SKM-1 (cell line): Measurements from ENCODE around the gene NFE2L2.
"Not testable (repeated sequence)": the region's sequence is repeated elsewhere in the genome, so short reads cannot be mapped to it uniquely, and the experiment has no call there.

Source experiments
- DNase-seq: peaks from one replicate; lab custom pipeline; 2025; ENCODE audit not compliant: unreplicated experiment; lab: John Stamatoyannopoulos, UW

Gene NFE2L2

DNA sequence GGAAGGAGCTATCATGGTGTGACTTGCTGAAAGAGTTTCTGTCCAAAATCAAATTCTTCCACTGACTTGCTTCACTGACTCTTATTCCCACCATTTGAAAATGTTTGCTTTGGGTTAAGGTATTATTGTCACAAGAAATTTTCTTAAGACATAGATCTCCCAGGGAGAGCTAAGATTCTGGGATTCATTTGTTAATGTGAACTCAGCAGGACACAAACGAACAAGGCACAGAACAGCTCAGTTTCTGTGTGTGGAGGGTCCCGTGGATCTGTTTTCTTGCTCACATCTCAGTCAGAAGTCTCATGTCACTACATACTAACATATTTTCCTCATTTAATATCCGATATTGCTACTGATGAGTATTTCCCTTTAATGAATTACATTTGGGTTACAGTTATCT, 60.1 kb downstream of the NFE2L2 start:
- DNase-seq, result no peak

DNA sequence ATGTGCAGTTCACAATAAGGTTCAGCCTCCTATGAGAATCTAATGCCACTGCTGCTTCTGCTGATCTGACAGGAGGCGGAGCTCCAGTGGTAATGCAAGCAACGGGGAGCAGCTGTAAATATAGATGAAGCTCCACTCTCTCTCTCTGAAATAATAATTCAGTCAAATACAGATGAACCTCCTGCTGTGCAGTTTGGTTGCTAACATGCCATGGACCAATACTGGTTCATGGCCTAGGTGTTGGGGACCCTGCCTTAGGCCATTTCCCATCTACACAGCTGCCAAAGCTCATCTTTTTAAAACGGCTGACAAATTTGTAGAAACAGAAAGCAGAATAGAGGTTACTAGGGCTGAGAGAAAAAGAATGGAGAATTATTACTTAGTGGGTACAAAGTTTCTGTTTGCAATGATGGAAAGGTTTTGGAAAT, 62.6 kb downstream of the NFE2L2 start:
- no peak for DNase-seq

DNA sequence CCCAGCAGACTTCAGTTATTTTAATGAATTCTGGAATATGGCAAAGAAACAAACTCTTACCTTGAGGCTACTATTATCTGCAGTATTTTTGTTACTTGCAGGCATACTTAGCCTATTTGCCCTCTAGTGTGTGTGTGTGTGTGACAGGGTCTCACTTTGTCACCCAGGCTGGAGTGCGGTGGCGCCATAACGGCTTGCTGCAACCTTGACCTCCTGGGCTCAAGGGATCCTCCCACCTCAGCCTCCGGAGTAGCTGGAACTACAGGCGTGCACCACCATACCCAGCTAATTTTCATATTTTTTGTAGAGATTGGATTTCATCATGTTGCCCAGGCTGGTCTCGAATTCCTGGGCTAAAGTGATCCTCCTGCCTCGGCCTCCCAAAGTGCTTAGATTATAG, 64.1 kb downstream of the NFE2L2 start:
- DNase-seq, result not testable (repeated sequence)

- DNase-seq, result no peak
These were observed 69.3 kb downstream of the NFE2L2 start for GRCh38 chr2:177195194-177195593.

- no peak for DNase-seq
These were observed 71.3 kb downstream of the NFE2L2 start for GRCh38 chr2:177193240-177193639.

GRCh38 chr2:177192788-177193187, 71.7 kb downstream of the NFE2L2 start:
- no peak for DNase-seq

DNA sequence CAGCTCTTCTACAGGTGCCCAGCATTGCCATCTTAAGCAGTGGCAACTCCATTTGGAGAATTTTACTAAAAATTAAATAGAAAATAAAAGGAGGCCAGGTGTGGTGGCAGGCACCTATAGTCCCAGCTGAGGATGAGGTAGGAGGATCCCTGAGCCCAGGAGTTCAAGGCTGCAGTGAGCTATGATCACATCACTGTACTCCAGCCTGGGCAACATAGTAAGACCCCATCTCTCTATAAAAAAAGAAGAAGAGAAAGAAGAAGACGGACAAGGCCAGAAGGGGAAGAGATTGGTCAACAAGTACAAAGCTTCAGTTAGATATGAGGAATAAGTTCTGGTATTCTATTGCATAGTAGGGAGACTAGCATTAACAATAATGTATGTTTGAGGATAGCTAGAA, 73.6 kb downstream of the NFE2L2 start:
- no peak for DNase-seq

GRCh38 chr2:177188482-177189469, 75.8 kb downstream of the NFE2L2 start:
- no peak for DNase-seq

- DNase-seq, result peak; percentile 53
These were observed 76.8 kb downstream of the NFE2L2 start for GRCh38 chr2:177187631-177188312.

DNA sequence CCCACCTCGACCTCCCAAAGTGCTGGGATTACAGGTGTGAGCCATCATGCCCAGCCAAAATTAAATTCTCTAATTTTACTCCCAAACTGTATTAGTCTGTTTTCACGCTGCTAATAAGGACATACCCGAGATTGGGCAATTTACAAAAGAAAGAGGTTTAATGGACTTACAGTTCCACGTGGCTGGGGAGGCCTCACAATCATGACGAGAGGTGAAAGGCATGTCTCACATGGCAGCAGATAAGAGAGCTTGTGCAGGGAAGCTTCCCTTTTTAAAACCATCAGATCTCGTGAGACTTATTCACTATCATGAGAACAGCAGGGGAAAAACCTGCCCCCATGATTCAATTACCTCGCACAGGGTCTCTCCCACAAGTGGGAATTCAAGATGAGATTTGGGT, 78.5 kb downstream of the NFE2L2 start:
- not testable (repeated sequence) for DNase-seq

GRCh38 chr2:177184606-177185005, 79.9 kb downstream of the NFE2L2 start:
- no peak for DNase-seq

DNA sequence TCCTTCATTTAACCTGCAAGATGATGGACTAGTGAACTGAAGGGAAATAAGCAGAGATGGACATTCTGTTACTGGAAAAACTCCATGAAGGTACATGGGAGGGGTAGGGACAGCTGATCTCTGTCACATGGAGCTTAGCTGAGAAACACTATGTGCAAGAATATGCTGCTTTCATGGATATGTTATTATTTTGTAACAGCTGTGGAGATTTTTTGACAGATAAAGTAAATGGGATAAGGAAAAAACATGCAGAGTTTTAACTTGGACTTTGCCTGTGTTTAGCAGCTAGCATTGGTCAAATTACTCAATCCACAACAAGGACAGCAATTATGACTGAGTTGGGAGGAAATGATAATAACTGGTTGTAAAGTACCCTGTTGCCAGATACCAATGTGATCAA, 80.7 kb downstream of the NFE2L2 start:
- DNase-seq, result no peak
